Thoracic aorta (tissue), 2 donors: ENCODE results near the gene ARRB2. TPM values are rescaled to one million over a fixed set of nuclear protein-coding genes. Genes with fewer than 3 reads are reported as not detected.
A peak's percentile ranks its signal among the peaks of the same experiment; 100 is the strongest.

Source experiments
- ATAC-seq: fragments of 150-250 bp; one replicate; pipeline ENCODE4 v1.8.0; 2017; ENCODE audit warnings: low read depth; ENCODE audit not compliant: insufficient number of reproducible peaks, low FRiP score
- DNase-seq: peaks from one replicate; pipeline ENCODE4 v3.0.0-alpha.2; 2020; ENCODE audit warnings: low spot score
- H3K27ac ChIP-seq, 2 donors: fragments of 200-600 bp; sonication (generic); 1 replicate in 1 of 2; 2 replicates in 1 of 2; pipeline ENCODE4 v1.5.1; 2016; ENCODE audit warnings: mild to moderate bottlenecking in 2 of 2, moderate library complexity in 2 of 2
- H3K27me3 ChIP-seq: fragments of 200-600 bp; sonication (generic); replicated peaks from 2 replicates; pipeline ENCODE4 v1.6.0; 2016; ENCODE audit warnings: mild to moderate bottlenecking; ENCODE audit not compliant: insufficient read depth
- H3K36me3 ChIP-seq: fragments of 200-600 bp; sonication (generic); one replicate; pipeline ENCODE4 v1.5.1; 2016
- H3K4me1 ChIP-seq, 2 donors: fragments of 200-600 bp; sonication (generic); 1 replicate in 1 of 2; 2 replicates in 1 of 2; pipeline versions ENCODE4 v1.5.1 to v1.6.0; 2016; ENCODE audit warnings: low read depth in 2 of 2, mild to moderate bottlenecking in 1 of 2; ENCODE audit not compliant: control insufficient read depth in 1 of 2
- H3K4me3 ChIP-seq: fragments of 200-600 bp; sonication (generic); 2 replicates; pipeline ENCODE4 v1.5.1; 2016; ENCODE audit warnings: mild to moderate bottlenecking
- H3K9me3 ChIP-seq: fragments of 200-600 bp; sonication (generic); 2 replicates; pipeline ENCODE4 v1.5.1; 2016
- CTCF ChIP-seq: fragments of 200-600 bp; sonication (generic); IDR thresholded peaks from one replicate; pipeline ENCODE4 v1.5.1; 2019; ENCODE audit warnings: antibody characterized with exemption
- total RNA-seq, 2 donors: library from RNA; depleted of rRNA; stranded (reverse); fragments of >200 nt; gene quantifications; one replicate each; pipeline versions ENCODE4 v1.1.0 to v1.2.3, GENCODE V29; 2016

ARRB2 gene
- total RNA-seq, 2 donors from 2014 or later: 64.5 to 66.3 TPM

GRCh38 chr17:4744999-4745969 is 34.9 kb downstream of the ARRB2 start:
- H3K36me3 ChIP-seq: no peaks in the 10 kb centered on the region
- no peak for ATAC-seq
- H3K27ac ChIP-seq: no peak overlapping the region
- H3K4me1 ChIP-seq: peaks cover 0 to 5% of the 10 kb centered on the region in 2 donors
- H3K27me3 ChIP-seq: no peaks in the 10 kb centered on the region
- no peak overlapping the region for H3K4me3 ChIP-seq
- DNase-seq: no peak
- TF ChIP-seq CTCF: no peak
- H3K9me3 ChIP-seq: no peaks in the 10 kb centered on the region

- peaks cover 0 to 5% of the 10 kb centered on the region in 2 donors for H3K4me1 ChIP-seq
Observed at GRCh38 chr17:4747847-4748246, 37.4 kb downstream of the ARRB2 start.

GRCh38 chr17:4748686-4749085 is 38.3 kb downstream of the ARRB2 start:
- Histone ChIP-seq H3K4me3 (no peak overlapping the region), H3K4me1 (peaks cover 0 to 5% of the 10 kb centered on the region in 2 donors), H3K27me3 (no peaks in the 10 kb centered on the region), H3K27ac (no peak overlapping the region), H3K9me3 (no peaks in the 10 kb centered on the region), H3K36me3 (no peaks in the 10 kb centered on the region)
- TF ChIP-seq CTCF: no peak
- ATAC-seq (no peak), DNase-seq (no peak)

More at GRCh38 chr17:4747847-4748246, 37.4 kb downstream of the ARRB2 start:
- Histone ChIP-seq H3K27me3 (no peaks in the 10 kb centered on the region), H3K27ac (peak overlapping the region in 1 of 2 donors; percentile 20), H3K36me3 (no peaks in the 10 kb centered on the region), H3K4me3 (no peak overlapping the region), H3K9me3 (no peaks in the 10 kb centered on the region)
- ATAC-seq (no peak), DNase-seq (no peak)
- TF ChIP-seq CTCF: no peak

- no peaks in the 10 kb centered on the region for H3K9me3 ChIP-seq
- TF ChIP-seq CTCF: no peak
- no peaks in the 10 kb centered on the region for H3K4me1 ChIP-seq
- no peak overlapping the region for H3K27ac ChIP-seq
- ATAC-seq (no peak), DNase-seq (no peak)
- H3K4me3 ChIP-seq: no peak overlapping the region
- H3K36me3 ChIP-seq: no peaks in the 10 kb centered on the region
- no peaks in the 10 kb centered on the region for H3K27me3 ChIP-seq
Observed at GRCh38 chr17:4750606-4751005, 40.2 kb downstream of the ARRB2 start.

GRCh38 chr17:4751932-4752331 is 41.5 kb downstream of the ARRB2 start:
- Histone ChIP-seq H3K27ac (no peak overlapping the region), H3K4me1 (no peaks in the 10 kb centered on the region), H3K27me3 (no peaks in the 10 kb centered on the region), H3K36me3 (no peaks in the 10 kb centered on the region), H3K4me3 (no peak overlapping the region), H3K9me3 (no peaks in the 10 kb centered on the region)
- DNase-seq (no peak), ATAC-seq (no peak)
- no peak for TF ChIP-seq CTCF
